ENCODE data around the gene RGL4.
"Not testable (repeated sequence)": the region's sequence is repeated elsewhere in the genome, so short reads cannot be mapped to it uniquely, and the experiment has no call there.

The RGL4 gene

DNA sequence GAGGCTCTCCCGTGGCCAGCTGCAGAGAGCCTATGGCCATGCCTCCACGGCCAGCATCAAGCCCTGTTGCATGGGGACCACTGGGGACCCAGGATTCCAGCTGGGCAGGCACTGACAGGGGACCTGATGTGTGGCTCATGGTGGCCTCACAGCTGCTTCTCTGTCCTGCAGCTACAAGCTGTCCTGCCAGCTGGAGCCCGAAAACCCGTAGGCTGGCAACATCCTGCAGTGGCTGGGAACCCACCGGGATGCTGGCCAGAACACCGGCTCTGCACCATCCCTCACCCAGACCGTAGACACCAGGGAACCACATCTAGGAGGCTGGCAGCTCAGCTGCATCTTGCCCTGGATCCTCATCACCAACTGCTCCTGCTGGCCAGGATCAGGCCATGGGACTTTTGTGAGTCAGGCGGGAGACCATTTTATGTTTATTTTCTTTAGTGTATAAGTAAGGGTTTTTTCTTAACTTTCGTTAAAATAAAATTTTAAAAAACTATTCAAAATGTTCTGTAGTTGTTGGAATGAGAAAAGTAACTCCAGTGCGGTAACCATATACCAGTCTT is 7.9 kb downstream of the RGL4 start:
- no peak for DNase-seq

GRCh38 chr22:23700706-23701105 is 9.9 kb downstream of the RGL4 start:
- no peak for DNase-seq

- DNase-seq: no peak
Measured at GRCh38 chr22:23704062-23704461, 13.2 kb downstream of the RGL4 start.

DNA sequence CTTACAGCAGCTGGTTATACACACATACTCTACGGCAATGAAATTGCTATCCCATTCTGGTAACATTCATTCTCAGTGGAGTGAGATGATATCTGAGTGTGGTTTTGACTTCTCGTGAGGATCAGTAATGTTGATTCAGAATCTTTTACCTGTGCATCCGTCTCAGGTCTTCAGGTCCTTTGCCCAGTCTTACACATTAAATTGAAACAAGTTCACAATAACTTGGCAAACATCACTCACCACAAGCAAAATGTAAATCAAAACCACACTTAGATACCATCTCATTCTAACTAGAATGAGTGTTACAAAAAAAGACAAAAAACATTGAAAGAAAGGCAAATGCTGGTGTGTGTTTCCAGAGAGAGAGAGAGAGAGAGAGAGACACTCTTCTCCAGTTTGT is 14.0 kb downstream of the RGL4 start:
- DNase-seq: no peak

GRCh38 chr22:23705358-23705757 is 14.5 kb downstream of the RGL4 start:
- no peak for DNase-seq

- DNase-seq: no peak
Measured at GRCh38 chr22:23708270-23708669, 17.5 kb downstream of the RGL4 start.

- DNase-seq: no peak
Measured at GRCh38 chr22:23709107-23709506, 18.3 kb downstream of the RGL4 start.

- no peak for DNase-seq
Measured at GRCh38 chr22:23712256-23712655, 21.4 kb downstream of the RGL4 start.

DNA sequence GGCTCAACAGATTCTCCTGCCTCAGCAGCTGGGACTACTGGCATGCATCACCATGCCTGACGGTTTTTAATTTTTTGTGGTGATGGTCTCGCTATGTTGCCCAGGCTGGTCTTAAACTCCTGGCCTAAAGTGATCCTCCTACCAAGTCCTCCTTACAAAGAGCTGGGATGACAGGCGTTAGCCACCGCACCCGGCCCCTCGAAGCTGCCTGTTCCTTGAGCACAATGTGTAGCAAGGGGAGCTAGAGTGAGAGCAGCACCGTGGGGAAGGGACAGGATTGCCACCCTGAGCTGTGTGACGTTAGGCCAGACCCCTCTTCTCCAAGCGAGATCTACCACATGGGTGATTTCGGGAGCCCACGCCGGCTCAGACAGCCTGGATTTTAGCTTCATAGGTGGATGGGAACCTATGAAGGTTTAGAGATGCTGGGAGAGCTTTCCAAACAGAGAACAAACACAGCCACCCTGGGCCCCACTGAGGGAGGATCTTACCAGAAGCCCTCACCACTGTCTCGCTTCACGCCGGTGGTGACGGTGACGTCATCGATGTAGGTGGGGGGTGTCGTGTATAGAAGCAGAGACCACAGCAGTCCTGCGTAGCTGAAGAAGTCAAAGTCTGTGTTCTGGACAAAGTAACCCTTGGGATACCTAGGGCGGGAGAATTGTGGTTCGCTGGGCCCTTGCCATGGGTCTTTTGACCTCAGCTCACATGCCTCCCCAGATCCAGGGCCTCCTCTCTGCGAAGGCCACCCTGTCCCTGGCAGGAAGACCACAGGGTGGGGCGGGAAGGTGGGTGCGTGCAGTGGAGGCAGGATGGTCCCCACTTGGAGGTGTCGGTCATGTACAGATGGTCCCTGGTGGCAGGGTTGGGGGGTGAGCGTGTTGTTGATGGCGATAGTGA is 23.1 kb downstream of the RGL4 start:
- DNase-seq: no peak

DNA sequence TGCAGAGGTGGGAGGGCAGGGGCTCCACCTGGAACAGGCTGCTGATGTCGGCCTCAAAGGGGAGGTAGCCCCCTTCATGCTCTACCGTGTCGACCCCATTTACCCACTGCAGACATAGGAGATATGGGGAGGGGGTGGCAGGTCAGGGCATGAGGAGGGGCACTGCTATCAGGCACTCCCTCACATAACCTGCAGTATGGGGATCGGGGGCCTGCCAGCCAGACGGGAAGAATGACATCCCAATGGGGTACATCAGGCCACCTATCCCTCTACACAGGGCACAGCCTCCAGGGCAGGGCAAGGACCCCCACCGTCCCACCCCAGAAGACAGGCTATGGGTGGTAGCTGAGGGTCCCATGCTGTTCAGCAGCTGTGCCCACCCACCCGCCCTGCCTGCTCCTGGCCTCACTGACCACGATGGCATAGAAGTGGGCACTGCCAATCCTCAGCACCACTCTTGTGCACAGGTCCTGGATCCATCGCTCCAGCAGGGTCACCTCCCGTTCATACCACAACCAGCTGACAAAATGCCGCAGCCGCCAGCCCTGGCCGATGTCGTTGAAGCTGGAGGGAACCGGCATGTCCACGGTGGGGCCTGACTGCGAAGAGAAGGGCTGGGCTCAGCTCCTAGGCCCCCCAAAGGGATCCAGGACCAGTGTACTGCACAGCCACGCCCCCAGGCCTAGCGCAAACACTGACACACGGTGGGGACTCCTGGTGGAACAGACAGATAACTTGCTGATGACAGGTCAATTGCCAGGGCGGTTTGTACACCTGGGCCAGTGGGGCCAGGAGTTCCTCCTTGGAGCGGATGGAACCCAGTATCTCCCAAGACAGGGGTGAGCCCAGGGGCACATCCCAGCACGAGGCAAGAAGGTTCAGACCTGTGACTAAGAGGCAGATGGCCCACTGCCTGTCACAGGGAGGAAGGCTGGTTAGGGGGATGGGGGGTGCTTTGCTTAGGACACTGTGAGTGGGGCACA is 24.1 kb downstream of the RGL4 start:
- DNase-seq: no peak

- no peak for DNase-seq
Measured at GRCh38 chr22:23715806-23716375, 25.1 kb downstream of the RGL4 start.

- peak; percentile 81 for DNase-seq
Measured at GRCh38 chr22:23716811-23717801, 26.3 kb downstream of the RGL4 start.

GRCh38 chr22:23718371-23719165 is 27.8 kb downstream of the RGL4 start:
- no peak for DNase-seq

- no peak for DNase-seq
Measured at GRCh38 chr22:23720855-23721254, 30.0 kb downstream of the RGL4 start.

- no peak for DNase-seq
Measured at GRCh38 chr22:23722160-23722559, 31.3 kb downstream of the RGL4 start.

GRCh38 chr22:23722724-23723123 is 31.9 kb downstream of the RGL4 start:
- no peak for DNase-seq

GRCh38 chr22:23728108-23728507 is 37.3 kb downstream of the RGL4 start:
- DNase-seq: not testable (repeated sequence)

GRCh38 chr22:23737696-23738095 is 46.9 kb downstream of the RGL4 start:
- DNase-seq: no peak

GRCh38 chr22:23742505-23743264 is 51.9 kb downstream of the RGL4 start:
- no peak for DNase-seq

DNA sequence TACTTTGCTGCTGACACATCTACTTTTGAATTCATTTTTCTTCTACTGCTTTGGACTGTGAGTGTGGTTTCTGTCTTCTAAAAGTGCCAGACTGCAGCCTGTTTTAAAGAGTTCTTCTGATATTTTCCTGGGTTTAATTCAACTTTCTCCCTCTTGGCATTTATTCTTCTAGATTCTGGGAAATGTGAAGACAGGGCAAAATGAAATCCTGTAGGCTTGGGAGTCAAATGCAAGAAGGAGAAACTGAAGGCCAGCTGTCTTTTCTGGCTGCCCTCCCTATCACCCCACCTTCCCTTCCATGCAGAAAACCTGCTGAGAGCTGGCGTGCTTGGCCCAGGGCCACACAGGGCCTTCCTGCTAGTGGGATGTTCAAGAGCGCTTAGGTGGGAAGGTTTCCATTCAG is 52.5 kb downstream of the RGL4 start:
- DNase-seq: no peak
